Measurements from ENCODE around the gene TECTB. TPM values are rescaled to one million over a fixed set of nuclear protein-coding genes. Genes with fewer than 3 reads are reported as not detected.

The TECTB gene
- total RNA-seq, 1 experiment from 2014 or later: not detected

DNA sequence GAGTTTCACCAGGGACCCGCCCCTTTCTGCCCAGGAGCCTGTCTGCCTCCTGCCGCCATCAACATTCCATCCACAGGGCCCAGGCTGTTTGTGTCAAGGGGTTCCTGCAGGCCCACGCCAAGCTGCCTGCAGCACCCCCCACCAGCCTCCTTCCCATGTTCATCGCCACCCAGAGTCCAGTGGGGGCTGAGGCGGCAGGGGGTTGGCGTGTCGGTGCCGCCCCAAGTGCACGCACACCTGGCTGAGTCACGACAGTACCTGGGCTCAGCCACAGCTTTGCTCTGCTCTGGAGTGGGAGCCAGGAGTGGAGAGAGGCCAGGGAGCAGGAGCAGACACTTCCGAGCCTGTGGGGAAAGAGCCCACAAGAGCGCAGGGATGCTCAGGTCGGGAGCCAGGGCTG lies 42.8 kb upstream of the TECTB start (continued):
- TF ChIP-seq, protein P1, sequence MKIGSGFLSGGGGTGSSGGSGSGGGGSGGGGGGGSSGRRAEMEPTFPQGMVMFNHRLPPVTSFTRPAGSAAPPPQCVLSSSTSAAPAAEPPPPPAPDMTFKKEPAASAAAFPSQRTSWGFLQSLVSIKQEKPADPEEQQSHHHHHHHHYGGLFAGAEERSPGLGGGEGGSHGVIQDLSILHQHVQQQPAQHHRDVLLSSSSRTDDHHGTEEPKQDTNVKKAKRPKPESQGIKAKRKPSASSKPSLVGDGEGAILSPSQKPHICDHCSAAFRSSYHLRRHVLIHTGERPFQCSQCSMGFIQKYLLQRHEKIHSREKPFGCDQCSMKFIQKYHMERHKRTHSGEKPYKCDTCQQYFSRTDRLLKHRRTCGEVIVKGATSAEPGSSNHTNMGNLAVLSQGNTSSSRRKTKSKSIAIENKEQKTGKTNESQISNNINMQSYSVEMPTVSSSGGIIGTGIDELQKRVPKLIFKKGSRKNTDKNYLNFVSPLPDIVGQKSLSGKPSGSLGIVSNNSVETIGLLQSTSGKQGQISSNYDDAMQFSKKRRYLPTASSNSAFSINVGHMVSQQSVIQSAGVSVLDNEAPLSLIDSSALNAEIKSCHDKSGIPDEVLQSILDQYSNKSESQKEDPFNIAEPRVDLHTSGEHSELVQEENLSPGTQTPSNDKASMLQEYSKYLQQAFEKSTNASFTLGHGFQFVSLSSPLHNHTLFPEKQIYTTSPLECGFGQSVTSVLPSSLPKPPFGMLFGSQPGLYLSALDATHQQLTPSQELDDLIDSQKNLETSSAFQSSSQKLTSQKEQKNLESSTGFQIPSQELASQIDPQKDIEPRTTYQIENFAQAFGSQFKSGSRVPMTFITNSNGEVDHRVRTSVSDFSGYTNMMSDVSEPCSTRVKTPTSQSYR (CRISPR knock-in tag; IDR thresholded peaks at IDR 0.05): no peak
- TF ChIP-seq, protein P2, sequence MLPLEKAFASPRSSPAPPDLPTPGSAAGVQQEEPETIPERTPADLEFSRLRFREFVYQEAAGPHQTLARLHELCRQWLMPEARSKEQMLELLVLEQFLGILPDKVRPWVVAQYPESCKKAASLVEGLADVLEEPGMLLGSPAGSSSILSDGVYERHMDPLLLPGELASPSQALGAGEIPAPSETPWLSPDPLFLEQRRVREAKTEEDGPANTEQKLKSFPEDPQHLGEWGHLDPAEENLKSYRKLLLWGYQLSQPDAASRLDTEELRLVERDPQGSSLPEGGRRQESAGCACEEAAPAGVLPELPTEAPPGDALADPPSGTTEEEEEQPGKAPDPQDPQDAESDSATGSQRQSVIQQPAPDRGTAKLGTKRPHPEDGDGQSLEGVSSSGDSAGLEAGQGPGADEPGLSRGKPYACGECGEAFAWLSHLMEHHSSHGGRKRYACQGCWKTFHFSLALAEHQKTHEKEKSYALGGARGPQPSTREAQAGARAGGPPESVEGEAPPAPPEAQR (CRISPR knock-in tag; IDR thresholded peaks at IDR 0.05): no peak

DNA sequence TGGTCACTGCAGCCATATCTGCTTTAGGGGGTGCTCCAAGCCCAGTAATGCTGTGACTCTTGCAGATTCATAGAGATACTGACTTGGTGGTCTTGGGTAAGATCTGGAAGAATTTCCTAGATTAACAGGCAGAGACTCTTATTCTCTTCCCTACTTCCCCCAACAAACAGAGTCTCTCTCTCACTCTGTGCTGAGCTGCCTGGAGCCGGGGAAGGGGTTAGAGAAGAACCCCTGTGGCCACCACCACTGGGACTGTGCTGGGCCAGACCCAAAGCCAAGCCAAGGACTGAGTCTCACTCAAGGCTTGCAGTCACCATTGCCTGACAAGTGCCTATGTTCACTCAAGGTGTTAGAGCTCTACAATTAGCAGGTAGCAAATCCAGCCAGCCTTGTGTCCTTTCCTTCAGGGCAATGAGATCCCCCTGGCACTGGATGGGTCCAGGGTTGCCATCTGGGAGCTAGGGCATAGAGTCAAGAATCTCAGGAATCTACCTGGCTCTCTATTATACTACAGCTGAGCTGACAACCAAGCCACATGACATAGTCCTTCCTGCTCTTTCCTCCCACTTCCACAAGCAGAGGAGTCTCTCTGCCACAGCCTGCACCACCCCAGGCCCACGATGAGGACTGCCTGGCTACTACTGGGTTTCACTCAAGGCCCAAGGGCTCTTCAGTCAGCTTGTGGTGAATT lies 41.4 kb upstream of the TECTB start:
- H3K4me1 Mint-ChIP-seq: no peaks in the 10 kb centered on the region
- no peak for ATAC-seq
- TF ChIP-seq ZNF423 (CRISPR knock-in tag; IDR thresholded peaks at IDR 0.05) (no peak), RELA (CRISPR knock-in tag; IDR thresholded peaks at IDR 0.05; ENCODE audit: borderline replicate concordance) (no peak)
- TF ChIP-seq, protein P3, sequence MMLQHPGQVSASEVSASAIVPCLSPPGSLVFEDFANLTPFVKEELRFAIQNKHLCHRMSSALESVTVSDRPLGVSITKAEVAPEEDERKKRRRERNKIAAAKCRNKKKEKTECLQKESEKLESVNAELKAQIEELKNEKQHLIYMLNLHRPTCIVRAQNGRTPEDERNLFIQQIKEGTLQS (CRISPR knock-in tag; conservative IDR thresholded peaks at IDR 0.05): no peak
- no peak overlapping the region for H3K4me3 Mint-ChIP-seq
- no peak overlapping the region for H3K27ac Mint-ChIP-seq
- ChIA-PET CTCF (interaction anchor here (0.9 kb wide), 1 partner anchor 66 kb away, joined by 3 read pairs; no protein-coding TSS in a partner anchor), POLR2A (no interaction called here)
- H3K9me3 Mint-ChIP-seq: peaks cover 36% of the 10 kb centered on the region
- peaks cover 5% of the 10 kb centered on the region; the same call in 1 of the 2 replicates for H3K27me3 Mint-ChIP-seq (ENCODE audit: low read depth)
- DNase-seq (ENCODE audit: low spot score): no peak
- no peaks in the 10 kb centered on the region for H3K36me3 Mint-ChIP-seq

DNA sequence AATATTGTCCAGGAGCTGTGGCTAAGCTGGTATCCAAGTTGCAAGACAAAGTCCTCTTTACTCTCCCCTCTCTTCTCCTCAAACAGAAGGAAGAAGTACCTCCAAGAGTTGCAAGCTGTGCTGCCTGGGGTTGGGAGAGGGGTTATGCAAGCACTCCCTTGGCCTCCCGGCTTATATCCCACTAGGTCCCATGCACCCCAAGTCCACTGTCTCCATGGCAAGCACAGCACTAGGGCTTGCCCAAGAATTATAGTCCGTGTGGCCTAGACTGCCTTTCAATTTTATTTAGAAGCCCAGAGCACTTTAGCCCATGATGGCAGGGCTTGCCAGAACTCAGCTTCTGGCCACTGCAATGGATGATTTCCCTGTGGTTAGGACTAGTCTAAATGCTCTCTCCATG lies 40.4 kb upstream of the TECTB start:
- Mint-ChIP-seq H3K36me3 (no peaks in the 10 kb centered on the region), H3K27me3 (ENCODE audit: low read depth) (peaks cover 5% of the 10 kb centered on the region; the same call in 1 of the 2 replicates), H3K9me3 (peaks cover 31% of the 10 kb centered on the region), H3K4me1 (no peaks in the 10 kb centered on the region), H3K4me3 (no peak overlapping the region), H3K27ac (no peak overlapping the region)
- no peak for TF ChIP-seq TP53 (CRISPR knock-in tag; IDR thresholded peaks at IDR 0.05)
- TF ChIP-seq ZNF416 (CRISPR knock-in tag; IDR thresholded peaks at IDR 0.05): no peak
- TF ChIP-seq EMX1 (CRISPR knock-in tag; IDR thresholded peaks at IDR 0.05): no peak
- TF ChIP-seq, protein P4, sequence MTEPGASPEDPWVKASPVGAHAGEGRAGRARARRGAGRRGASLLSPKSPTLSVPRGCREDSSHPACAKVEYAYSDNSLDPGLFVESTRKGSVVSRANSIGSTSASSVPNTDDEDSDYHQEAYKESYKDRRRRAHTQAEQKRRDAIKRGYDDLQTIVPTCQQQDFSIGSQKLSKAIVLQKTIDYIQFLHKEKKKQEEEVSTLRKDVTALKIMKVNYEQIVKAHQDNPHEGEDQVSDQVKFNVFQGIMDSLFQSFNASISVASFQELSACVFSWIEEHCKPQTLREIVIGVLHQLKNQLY (CRISPR knock-in tag; IDR thresholded peaks at IDR 0.05): no peak
- no peak for TF ChIP-seq SMAD4 (CRISPR knock-in tag; IDR thresholded peaks at IDR 0.05)
- ChIA-PET POLR2A (no interaction called here), CTCF (interaction anchor here (0.9 kb wide), 1 partner anchor 65 kb away, joined by 3 read pairs; no protein-coding TSS in a partner anchor)
- ATAC-seq (no peak), DNase-seq (ENCODE audit: low spot score) (no peak)

DNA sequence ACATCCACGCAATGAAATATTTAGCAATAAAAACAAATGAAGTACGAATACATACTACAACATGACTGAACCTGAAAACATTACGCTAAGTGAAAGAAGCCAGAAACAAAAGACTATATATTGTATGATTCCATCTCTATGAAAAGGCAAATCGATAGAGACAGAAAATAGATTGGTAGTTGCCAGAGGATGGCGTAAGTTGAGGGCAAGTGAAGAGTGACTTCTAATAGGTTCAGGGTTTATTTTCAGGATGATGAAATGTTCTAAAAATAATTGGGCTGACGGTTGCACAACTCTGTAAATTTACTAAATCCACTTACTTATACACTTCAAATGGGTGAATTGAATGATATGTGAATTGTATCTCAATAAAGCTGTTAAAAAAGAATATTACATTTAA lies 39.5 kb upstream of the TECTB start:
- CTCF ChIA-PET: no interaction called here
- peaks cover 26% of the 10 kb centered on the region for H3K9me3 Mint-ChIP-seq
- TF ChIP-seq, protein P5, sequence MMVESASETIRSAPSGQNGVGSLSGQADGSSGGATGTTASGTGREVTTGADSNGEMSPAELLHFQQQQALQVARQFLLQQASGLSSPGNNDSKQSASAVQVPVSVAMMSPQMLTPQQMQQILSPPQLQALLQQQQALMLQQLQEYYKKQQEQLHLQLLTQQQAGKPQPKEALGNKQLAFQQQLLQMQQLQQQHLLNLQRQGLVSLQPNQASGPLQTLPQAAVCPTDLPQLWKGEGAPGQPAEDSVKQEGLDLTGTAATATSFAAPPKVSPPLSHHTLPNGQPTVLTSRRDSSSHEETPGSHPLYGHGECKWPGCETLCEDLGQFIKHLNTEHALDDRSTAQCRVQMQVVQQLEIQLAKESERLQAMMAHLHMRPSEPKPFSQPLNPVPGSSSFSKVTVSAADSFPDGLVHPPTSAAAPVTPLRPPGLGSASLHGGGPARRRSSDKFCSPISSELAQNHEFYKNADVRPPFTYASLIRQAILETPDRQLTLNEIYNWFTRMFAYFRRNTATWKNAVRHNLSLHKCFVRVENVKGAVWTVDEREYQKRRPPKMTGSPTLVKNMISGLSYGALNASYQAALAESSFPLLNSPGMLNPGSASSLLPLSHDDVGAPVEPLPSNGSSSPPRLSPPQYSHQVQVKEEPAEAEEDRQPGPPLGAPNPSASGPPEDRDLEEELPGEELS (CRISPR knock-in tag; IDR thresholded peaks at IDR 0.05): no peak
- TF ChIP-seq NR2C2 (CRISPR knock-in tag; IDR thresholded peaks at IDR 0.05) (no peak), OVOL2 (CRISPR knock-in tag; IDR thresholded peaks at IDR 0.05; ENCODE audit: borderline replicate concordance) (no peak), PRRX2 (CRISPR knock-in tag; IDR thresholded peaks at IDR 0.05) (no peak), JAZF1 (CRISPR knock-in tag; IDR thresholded peaks at IDR 0.05) (no peak)
- TF ChIP-seq, protein P6, sequence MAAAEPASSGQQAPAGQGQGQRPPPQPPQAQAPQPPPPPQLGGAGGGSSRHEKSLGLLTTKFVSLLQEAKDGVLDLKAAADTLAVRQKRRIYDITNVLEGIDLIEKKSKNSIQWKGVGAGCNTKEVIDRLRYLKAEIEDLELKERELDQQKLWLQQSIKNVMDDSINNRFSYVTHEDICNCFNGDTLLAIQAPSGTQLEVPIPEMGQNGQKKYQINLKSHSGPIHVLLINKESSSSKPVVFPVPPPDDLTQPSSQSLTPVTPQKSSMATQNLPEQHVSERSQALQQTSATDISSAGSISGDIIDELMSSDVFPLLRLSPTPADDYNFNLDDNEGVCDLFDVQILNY (CRISPR knock-in tag; IDR thresholded peaks at IDR 0.05): no peak
- TF ChIP-seq, protein P7, sequence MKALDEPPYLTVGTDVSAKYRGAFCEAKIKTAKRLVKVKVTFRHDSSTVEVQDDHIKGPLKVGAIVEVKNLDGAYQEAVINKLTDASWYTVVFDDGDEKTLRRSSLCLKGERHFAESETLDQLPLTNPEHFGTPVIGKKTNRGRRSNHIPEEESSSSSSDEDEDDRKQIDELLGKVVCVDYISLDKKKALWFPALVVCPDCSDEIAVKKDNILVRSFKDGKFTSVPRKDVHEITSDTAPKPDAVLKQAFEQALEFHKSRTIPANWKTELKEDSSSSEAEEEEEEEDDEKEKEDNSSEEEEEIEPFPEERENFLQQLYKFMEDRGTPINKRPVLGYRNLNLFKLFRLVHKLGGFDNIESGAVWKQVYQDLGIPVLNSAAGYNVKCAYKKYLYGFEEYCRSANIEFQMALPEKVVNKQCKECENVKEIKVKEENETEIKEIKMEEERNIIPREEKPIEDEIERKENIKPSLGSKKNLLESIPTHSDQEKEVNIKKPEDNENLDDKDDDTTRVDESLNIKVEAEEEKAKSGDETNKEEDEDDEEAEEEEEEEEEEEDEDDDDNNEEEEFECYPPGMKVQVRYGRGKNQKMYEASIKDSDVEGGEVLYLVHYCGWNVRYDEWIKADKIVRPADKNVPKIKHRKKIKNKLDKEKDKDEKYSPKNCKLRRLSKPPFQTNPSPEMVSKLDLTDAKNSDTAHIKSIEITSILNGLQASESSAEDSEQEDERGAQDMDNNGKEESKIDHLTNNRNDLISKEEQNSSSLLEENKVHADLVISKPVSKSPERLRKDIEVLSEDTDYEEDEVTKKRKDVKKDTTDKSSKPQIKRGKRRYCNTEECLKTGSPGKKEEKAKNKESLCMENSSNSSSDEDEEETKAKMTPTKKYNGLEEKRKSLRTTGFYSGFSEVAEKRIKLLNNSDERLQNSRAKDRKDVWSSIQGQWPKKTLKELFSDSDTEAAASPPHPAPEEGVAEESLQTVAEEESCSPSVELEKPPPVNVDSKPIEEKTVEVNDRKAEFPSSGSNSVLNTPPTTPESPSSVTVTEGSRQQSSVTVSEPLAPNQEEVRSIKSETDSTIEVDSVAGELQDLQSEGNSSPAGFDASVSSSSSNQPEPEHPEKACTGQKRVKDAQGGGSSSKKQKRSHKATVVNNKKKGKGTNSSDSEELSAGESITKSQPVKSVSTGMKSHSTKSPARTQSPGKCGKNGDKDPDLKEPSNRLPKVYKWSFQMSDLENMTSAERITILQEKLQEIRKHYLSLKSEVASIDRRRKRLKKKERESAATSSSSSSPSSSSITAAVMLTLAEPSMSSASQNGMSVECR (CRISPR knock-in tag; IDR thresholded peaks at IDR 0.05; ENCODE audit: borderline replicate concordance): no peak

More for the DNA sequence above, 39.5 kb upstream of the TECTB start:
- H3K4me1 Mint-ChIP-seq: no peaks in the 10 kb centered on the region
- no peak overlapping the region for H3K27ac Mint-ChIP-seq
- no peaks in the 10 kb centered on the region for H3K27me3 Mint-ChIP-seq (ENCODE audit: low read depth)
- DNase-seq (ENCODE audit: low spot score) (no peak), ATAC-seq (no peak)
- peaks cover 4% of the 10 kb centered on the region; the same call in 1 of the 2 replicates for H3K36me3 Mint-ChIP-seq
- POLR2A ChIA-PET: no interaction called here
- H3K4me3 Mint-ChIP-seq: no peak overlapping the region
